ENCODE data around the gene ARHGAP40. TPM values are rescaled to one million over a fixed set of nuclear protein-coding genes. Genes with fewer than 3 reads are reported as not detected.

Gene ARHGAP40
- total and polyA plus RNA-seq, 2 of the 13 experiments (the other 11 are each of a cell fraction or from before 2014, with no cell fraction given), result 0.75 to 2.1 TPM

DNA sequence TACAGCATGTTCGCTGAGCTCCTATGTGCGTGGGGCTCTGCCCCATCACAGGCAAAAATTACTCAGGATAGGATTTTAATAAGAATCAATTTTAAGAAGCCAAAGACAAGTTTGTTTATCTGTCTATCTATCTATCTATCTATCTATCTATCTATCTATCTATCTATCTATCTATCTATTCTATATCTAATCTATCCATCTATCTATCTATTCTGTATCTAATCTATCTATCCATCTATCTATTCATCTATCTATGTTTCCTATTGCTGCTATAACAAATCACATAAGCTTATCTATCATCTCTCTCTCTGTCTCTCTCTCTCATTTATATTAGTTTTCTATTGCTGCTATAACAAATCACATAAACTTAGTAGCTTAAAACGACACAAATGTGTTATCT is 1.7 kb downstream of the ARHGAP40 start:
- Histone ChIP-seq H3K27me3 (ENCODE audit: control insufficient read depth in 1 of 2, insufficient read depth in 2 of 2, low read length in 2 of 2) (peaks cover 4 to 60% of the 10 kb centered on the region in 2 experiments; a peak in 4 of 5 replicates), H3K9ac (ENCODE audit: insufficient read depth, low read depth, low read length) (no peak overlapping the region), H3K79me2 (ENCODE audit: insufficient read depth, low read length) (no peaks in the 10 kb centered on the region), H3K4me2 (ENCODE audit: low read depth, low read length) (no peak overlapping the region), H3K4me3 (replicated peaks in 1 of 3; ENCODE audit: insufficient read depth in 1 of 3, low read depth in 2 of 3, low read length in 3 of 3) (no peak overlapping the region), H4K20me1 (ENCODE audit: insufficient read depth, low read length) (no peaks in the 10 kb centered on the region), H3K36me3 (replicated peaks in 1 of 2; ENCODE audit: control insufficient read depth in 1 of 2, insufficient read depth in 2 of 2, low read length in 2 of 2) (no peaks in the 10 kb centered on the region), H2AFZ (ENCODE audit: low read length) (no peak overlapping the region), H3K4me1 (ENCODE audit: insufficient read depth, low read length) (peaks cover 85% of the 10 kb centered on the region), H3K27ac (ENCODE audit: extremely low read length, insufficient read depth, low read length) (no peak overlapping the region), H3K9me3 (ENCODE audit: low read length) (no peaks in the 10 kb centered on the region)
- no TSS peak for BruUV-seq (replicated peaks)
- no peak for ATAC-seq
- FAIRE-seq, result no peak
- TF ChIP-seq CREB1 (IDR thresholded peaks at IDR 0.05), result no peak
- no peak for TF ChIP-seq CREB1 (CRISPR knock-in tag; IDR thresholded peaks at IDR 0.05)
- TF ChIP-seq RXRA (CRISPR knock-in tag; IDR thresholded peaks at IDR 0.05), result no peak
- no peak for TF ChIP-seq ZNF496 (CRISPR knock-in tag; IDR thresholded peaks at IDR 0.05; ENCODE audit: insufficient replicate concordance)
- no peak for TF ChIP-seq ZNF878 (CRISPR knock-in tag; IDR thresholded peaks at IDR 0.05)
- TF ChIP-seq, protein P1, sequence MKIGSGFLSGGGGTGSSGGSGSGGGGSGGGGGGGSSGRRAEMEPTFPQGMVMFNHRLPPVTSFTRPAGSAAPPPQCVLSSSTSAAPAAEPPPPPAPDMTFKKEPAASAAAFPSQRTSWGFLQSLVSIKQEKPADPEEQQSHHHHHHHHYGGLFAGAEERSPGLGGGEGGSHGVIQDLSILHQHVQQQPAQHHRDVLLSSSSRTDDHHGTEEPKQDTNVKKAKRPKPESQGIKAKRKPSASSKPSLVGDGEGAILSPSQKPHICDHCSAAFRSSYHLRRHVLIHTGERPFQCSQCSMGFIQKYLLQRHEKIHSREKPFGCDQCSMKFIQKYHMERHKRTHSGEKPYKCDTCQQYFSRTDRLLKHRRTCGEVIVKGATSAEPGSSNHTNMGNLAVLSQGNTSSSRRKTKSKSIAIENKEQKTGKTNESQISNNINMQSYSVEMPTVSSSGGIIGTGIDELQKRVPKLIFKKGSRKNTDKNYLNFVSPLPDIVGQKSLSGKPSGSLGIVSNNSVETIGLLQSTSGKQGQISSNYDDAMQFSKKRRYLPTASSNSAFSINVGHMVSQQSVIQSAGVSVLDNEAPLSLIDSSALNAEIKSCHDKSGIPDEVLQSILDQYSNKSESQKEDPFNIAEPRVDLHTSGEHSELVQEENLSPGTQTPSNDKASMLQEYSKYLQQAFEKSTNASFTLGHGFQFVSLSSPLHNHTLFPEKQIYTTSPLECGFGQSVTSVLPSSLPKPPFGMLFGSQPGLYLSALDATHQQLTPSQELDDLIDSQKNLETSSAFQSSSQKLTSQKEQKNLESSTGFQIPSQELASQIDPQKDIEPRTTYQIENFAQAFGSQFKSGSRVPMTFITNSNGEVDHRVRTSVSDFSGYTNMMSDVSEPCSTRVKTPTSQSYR (CRISPR knock-in tag; IDR thresholded peaks at IDR 0.05; ENCODE audit: borderline replicate concordance), result no peak
- TF ChIP-seq, protein P2, sequence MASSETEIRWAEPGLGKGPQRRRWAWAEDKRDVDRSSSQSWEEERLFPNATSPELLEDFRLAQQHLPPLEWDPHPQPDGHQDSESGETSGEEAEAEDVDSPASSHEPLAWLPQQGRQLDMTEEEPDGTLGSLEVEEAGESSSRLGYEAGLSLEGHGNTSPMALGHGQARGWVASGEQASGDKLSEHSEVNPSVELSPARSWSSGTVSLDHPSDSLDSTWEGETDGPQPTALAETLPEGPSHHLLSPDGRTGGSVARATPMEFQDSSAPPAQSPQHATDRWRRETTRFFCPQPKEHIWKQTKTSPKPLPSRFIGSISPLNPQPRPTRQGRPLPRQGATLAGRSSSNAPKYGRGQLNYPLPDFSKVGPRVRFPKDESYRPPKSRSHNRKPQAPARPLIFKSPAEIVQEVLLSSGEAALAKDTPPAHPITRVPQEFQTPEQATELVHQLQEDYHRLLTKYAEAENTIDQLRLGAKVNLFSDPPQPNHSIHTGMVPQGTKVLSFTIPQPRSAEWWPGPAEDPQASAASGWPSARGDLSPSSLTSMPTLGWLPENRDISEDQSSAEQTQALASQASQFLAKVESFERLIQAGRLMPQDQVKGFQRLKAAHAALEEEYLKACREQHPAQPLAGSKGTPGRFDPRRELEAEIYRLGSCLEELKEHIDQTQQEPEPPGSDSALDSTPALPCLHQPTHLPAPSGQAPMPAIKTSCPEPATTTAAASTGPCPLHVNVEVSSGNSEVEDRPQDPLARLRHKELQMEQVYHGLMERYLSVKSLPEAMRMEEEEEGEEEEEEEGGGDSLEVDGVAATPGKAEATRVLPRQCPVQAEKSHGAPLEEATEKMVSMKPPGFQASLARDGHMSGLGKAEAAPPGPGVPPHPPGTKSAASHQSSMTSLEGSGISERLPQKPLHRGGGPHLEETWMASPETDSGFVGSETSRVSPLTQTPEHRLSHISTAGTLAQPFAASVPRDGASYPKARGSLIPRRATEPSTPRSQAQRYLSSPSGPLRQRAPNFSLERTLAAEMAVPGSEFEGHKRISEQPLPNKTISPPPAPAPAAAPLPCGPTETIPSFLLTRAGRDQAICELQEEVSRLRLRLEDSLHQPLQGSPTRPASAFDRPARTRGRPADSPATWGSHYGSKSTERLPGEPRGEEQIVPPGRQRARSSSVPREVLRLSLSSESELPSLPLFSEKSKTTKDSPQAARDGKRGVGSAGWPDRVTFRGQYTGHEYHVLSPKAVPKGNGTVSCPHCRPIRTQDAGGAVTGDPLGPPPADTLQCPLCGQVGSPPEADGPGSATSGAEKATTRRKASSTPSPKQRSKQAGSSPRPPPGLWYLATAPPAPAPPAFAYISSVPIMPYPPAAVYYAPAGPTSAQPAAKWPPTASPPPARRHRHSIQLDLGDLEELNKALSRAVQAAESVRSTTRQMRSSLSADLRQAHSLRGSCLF (CRISPR knock-in tag; IDR thresholded peaks at IDR 0.05; ENCODE audit: borderline replicate concordance), result no peak
- TF ChIP-seq ZFP1 (CRISPR knock-in tag; IDR thresholded peaks at IDR 0.05), result no peak
- TF ChIP-seq NKX3-1 (CRISPR knock-in tag; IDR thresholded peaks at IDR 0.05), result no peak
- TF ChIP-seq BRF2 (CRISPR knock-in tag; IDR thresholded peaks at IDR 0.05), result no peak
- no peak for TF ChIP-seq ZNF562 (CRISPR knock-in tag; IDR thresholded peaks at IDR 0.05; ENCODE audit: borderline replicate concordance)
- in situ Hi-C loops (cut with HindIII; ENCODE audit: extremely low pct_ligation_motif_present, low pct_unique_long_range_greater_than_20kb), result no loop called here
- 63% methylated on average over 3 of the region's 3 CpGs for WGBS (ENCODE audit: low lambda C conversion rate)
- CTCF ChIA-PET (ENCODE audit: low intra/inter-chr PET ratio, low total read pairs), result no interaction called here
- POLR2A ChIA-PET, result no interaction called here
- DNase-seq (ENCODE audit: low spot score), result no peak
- intact Hi-C loops (cut with micrococcal nuclease; ENCODE audit: unreplicated experiment), result no loop called here
